OCI-LY3 (cell line): ENCODE data around the gene VIL1.

Source experiments
- CTCF ChIP-seq: fragments of 200-600, 300-600 bp; sonication (generic); IDR thresholded peaks from 2 replicates; pipeline ENCODE4 v1.5.1; 2014; ENCODE audit warnings: antibody characterized with exemption, low read length, low read depth
- EZH2phosphoT487 ChIP-seq: fragments of 200-600 bp; shearing (Covaris generic); IDR thresholded peaks from 2 replicates; pipeline ENCODE4 v1.6.1; 2018; ENCODE audit warnings: antibody characterized with exemption, mixed run types, low read depth

GRCh38 chr2:218370410-218371063 is 48.4 kb upstream of the VIL1 start:
- no peak for TF ChIP-seq CTCF
- no peak for TF ChIP-seq EZH2phosphoT487
